T-helper 2 cell treated with Interferon-gamma antibody and Interleukin-4, amounts not matched to agents 5 μg/mL and 100 μg/mL, for 36 hours (primary cell): ENCODE data around the gene AIMP1.

ENCODE experiments used
- DNase-seq: peaks from one replicate; pipeline ENCODE4 v3.0.0; 2021; ENCODE audit warnings: low spot score
- H3K27ac Mint-ChIP-seq: one replicate; pipeline ENCODE4 v1.8.0; 2021; ENCODE audit warnings: mild to moderate bottlenecking, mixed read lengths
- H3K27me3 Mint-ChIP-seq: one replicate; pipeline ENCODE4 v1.8.0; 2021; ENCODE audit warnings: low read depth, mixed read lengths
- H3K36me3 Mint-ChIP-seq: one replicate; pipeline ENCODE4 v1.8.0; 2021; ENCODE audit warnings: low read depth, mixed read lengths
- H3K4me1 Mint-ChIP-seq: one replicate; pipeline ENCODE4 v1.8.0; 2021; ENCODE audit warnings: low read depth, mixed read lengths
- H3K4me3 Mint-ChIP-seq: one replicate; pipeline ENCODE4 v1.8.0; 2022; ENCODE audit warnings: mild to moderate bottlenecking, moderate library complexity, mixed read lengths
- H3K9me3 Mint-ChIP-seq: one replicate; pipeline ENCODE4 v1.8.0; 2021; ENCODE audit warnings: mixed read lengths

AIMP1 gene

DNA sequence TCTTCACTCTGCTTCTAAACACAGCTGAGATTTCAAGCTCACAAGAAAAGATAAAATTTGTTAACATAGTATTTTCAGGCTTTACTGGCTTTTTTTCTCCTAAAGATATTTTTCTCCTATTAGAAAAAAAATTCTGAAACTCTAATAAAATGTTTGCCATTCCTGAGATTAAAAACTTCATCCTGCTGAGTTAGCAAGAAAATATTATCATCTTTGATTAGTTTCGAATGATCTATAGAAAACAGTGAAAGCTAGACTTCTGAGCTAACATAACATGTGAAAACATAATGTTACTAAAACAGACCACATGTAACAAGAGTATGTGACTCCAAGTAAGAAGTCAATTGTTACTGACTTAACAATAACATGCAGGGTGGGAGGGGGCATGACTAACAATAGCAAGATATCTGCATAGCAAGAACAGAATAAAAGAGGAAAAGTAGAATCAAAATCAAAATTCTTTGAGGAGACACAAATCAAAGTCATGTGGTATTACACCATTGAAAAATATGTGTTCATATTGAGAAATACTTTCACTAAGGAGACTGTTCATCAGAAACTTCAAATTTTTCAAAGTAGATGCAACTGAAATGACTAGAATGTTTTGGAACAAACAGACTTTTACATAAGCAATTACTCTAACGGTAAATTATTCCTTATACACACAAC, 14.8 kb upstream of the AIMP1 start:
- Mint-ChIP-seq H3K27me3 (no peaks in the 10 kb centered on the region), H3K4me3 (no peak overlapping the region), H3K9me3 (no peaks in the 10 kb centered on the region), H3K27ac (no peak overlapping the region), H3K4me1 (peaks cover 7% of the 10 kb centered on the region), H3K36me3 (peaks cover 11% of the 10 kb centered on the region)
- DNase-seq: no peak

DNA sequence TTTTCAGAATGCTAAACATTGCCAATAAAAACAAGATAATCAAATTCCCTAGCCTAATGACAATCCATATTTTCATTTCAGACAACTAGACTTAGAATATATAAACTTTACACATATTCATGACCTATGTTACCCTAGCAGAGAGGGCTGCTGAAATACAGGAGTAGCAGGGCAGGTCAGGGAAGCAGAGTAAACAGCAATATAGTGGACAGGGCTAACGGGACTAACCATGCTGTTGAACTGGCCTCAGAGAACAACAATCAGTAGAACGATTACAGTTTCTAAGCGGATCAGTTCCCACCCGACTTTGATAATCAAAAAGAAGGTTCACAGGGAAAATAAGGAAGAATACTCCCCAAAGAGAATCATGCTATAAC, 14.3 kb upstream of the AIMP1 start:
- no peak for DNase-seq
- Mint-ChIP-seq H3K9me3 (no peaks in the 10 kb centered on the region), H3K27me3 (no peaks in the 10 kb centered on the region), H3K27ac (no peak overlapping the region), H3K4me1 (peaks cover 7% of the 10 kb centered on the region), H3K36me3 (peaks cover 13% of the 10 kb centered on the region), H3K4me3 (no peak overlapping the region)

DNA sequence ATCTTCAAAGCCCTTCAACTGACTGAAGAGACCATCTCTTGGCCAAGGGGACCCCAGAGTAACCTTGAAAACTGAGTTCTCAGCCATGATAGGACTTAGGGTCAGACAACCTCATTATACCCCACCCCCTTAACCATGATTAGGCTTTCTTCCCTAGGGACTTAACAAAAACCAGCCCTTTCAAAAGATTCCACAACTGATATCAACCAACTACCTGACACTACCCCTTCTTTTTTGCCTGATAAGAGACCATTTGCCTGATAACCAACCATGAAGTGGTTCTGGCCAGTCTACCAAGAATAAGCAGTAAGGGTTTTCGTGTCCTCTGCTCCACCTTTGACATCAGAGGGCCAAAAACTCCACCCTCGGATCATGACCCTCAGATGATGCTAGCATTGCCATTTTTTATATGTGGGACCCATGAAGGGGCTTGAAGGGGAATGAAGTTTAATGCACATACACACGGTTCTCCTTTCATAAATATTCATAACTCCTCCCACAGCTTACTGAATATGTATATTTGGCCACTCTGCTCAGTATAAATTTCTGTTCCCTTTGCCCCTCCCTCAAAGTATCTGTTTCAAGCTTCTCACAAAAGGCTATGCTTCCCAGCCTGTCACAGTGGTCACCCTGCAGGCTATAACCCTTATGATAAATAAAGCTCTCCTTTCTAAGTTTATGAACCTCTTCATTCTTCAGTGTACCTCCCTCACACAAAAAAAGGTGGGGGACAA, 12.6 kb upstream of the AIMP1 start:
- Mint-ChIP-seq H3K36me3 (peaks cover 14% of the 10 kb centered on the region), H3K27me3 (no peaks in the 10 kb centered on the region), H3K4me3 (no peak overlapping the region), H3K27ac (no peak overlapping the region), H3K9me3 (no peaks in the 10 kb centered on the region), H3K4me1 (peaks cover 5% of the 10 kb centered on the region)
- DNase-seq: no peak

DNA sequence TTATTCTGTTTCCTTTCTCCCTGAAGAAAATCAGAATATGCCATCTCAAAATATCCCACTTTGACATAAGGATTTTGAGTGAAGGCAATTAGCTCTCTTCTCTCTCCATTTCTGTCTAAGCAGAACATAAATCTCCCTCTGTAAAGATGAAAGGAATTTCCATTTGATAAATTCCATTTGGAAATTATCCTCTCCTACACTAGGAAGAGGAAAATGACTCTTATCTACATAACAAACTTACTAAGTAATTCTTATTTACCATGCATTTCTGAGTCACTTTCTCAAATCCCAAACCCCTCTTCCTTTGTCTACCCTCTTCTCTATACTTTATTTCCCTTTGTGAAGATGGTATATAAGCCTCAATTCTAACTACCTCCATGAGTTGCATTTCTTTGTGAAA, 11.7 kb upstream of the AIMP1 start:
- Mint-ChIP-seq H3K4me1 (peaks cover 5% of the 10 kb centered on the region), H3K4me3 (no peak overlapping the region)

DNA sequence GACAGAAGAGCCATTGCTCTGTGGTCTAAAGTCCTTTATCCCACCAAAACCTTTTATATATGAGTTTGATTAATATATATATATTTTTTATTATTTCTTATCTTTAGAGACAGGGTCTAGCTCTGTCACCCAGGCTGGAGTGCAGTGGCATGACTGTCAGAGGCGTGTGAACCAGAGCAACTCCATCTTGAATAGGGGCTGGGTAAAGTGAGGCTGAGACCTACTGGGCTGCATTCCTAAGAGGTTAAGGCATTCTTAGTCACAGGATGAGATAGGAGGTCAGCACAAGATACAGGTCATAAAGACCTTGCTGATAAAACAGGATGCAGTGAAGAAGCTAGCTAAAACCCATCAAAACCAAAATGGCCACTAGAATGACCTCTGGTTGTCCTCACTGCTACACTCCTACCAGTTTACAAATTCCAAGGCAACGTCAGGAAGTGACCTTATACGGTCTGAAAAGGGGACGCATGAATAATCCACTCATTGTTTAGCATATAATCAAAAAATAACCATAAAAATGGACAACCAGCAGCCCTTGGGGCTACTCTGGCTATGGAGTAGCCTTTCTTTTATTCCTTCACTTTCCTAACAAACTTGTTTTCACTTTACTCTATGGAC, 10.8 kb upstream of the AIMP1 start:
- H3K36me3 Mint-ChIP-seq: peaks cover 9% of the 10 kb centered on the region

More for the DNA sequence above, 11.7 kb upstream of the AIMP1 start:
- Mint-ChIP-seq H3K27ac (no peak overlapping the region), H3K9me3 (no peaks in the 10 kb centered on the region), H3K36me3 (peaks cover 14% of the 10 kb centered on the region), H3K27me3 (no peaks in the 10 kb centered on the region)
- no peak for DNase-seq

DNA sequence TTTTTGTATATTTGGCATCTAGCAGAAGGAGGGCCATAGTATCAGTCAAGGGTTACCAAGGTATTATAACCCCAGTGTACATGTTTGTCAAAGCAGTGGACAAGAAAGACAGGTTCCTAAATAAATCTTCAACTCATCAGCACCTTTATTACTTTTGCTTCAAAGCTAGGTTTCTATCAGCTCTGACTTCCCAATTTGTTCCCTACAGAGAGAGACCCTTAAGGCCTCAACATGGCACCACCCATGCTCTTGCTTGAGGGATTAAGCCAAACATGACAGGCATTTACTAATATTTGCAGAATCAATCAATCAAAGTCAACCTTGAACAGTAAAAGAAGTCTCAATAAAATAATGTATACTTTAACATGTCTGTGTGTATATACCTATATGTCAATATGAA, 9.8 kb upstream of the AIMP1 start:
- Mint-ChIP-seq H3K27me3 (no peaks in the 10 kb centered on the region), H3K27ac (no peak overlapping the region), H3K9me3 (no peaks in the 10 kb centered on the region), H3K36me3 (peaks cover 9% of the 10 kb centered on the region), H3K4me1 (peaks cover 5% of the 10 kb centered on the region), H3K4me3 (no peak overlapping the region)
- DNase-seq: no peak

More for the DNA sequence above, 10.8 kb upstream of the AIMP1 start:
- no peaks in the 10 kb centered on the region for H3K27me3 Mint-ChIP-seq
- H3K27ac Mint-ChIP-seq: no peak overlapping the region
- H3K4me1 Mint-ChIP-seq: peaks cover 5% of the 10 kb centered on the region
- H3K4me3 Mint-ChIP-seq: no peak overlapping the region
- H3K9me3 Mint-ChIP-seq: no peaks in the 10 kb centered on the region
- no peak for DNase-seq

DNA sequence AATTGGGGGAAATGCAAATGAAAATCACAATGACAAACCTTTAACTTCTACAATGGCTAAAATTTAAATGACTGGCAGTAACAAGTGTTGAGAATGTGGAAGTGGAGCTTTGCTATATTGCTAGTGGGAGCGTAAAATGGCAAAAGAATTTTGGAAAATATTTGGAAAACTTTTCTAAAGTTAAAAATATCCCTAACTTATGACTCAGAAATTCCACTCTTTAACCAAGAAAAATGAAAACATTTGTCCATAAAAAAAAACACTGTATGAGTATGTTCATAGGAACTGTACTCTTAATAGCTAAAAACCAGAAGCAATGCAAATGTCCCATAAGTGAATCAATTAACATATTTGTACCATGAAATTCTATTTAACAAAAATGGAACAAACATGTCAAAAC, 4.0 kb upstream of the AIMP1 start:
- peaks cover 13% of the 10 kb centered on the region for H3K4me1 Mint-ChIP-seq
- H3K27me3 Mint-ChIP-seq: no peaks in the 10 kb centered on the region
- H3K27ac Mint-ChIP-seq: no peak overlapping the region
- DNase-seq: no peak
- no peaks in the 10 kb centered on the region for H3K9me3 Mint-ChIP-seq
- H3K36me3 Mint-ChIP-seq: peaks cover 3% of the 10 kb centered on the region
- no peak overlapping the region for H3K4me3 Mint-ChIP-seq

DNA sequence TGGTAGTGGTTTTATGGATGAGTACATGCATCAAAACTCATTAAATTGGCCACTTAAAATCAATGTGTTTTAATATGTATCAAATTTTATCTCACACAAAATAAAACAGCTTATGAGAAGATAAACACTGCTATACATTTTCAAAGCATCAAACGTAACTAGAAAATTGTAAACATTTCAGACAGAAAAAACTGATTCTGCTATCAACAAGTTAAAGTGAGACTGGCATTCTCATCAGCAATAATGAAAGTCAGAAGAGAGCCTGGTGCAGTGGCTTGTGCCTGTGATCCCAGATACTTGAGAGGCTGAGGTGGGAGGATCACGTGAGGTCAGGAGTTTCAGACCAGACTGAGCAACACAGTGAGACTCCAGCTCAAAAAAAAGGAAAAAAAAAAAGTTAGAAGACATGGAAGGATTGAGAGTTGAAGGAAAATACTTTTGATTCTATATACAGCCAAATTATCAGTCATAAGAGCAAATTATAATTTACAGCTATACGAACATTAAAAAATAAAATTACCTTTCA, 3.3 kb upstream of the AIMP1 start:
- Mint-ChIP-seq H3K4me1 (peaks cover 13% of the 10 kb centered on the region), H3K36me3 (peaks cover 4% of the 10 kb centered on the region), H3K4me3 (no peak overlapping the region), H3K27ac (no peak overlapping the region), H3K27me3 (no peaks in the 10 kb centered on the region), H3K9me3 (no peaks in the 10 kb centered on the region)
- no peak for DNase-seq

DNA sequence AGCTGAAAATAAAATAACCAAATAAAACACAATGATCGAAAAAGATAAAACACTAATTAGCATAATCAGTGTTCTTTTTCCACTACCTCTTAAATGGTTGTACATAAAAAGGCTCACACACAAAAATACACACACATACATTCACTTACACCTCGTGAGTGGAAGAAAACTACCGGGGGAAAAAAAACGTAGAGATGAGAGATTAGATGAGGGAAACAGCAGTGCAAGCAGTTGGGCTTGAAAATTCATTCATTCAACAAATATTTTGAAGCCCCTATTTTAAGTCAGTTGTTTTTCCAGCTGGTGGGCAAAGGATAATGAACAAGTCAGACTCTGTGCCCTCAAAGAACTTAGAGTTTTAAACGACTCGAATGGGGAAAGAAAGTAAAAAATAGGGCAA, 1.4 kb upstream of the AIMP1 start:
- Mint-ChIP-seq H3K9me3 (no peaks in the 10 kb centered on the region), H3K27me3 (no peaks in the 10 kb centered on the region), H3K4me1 (peaks cover 25% of the 10 kb centered on the region), H3K4me3 (no peak overlapping the region), H3K27ac (no peak overlapping the region), H3K36me3 (peaks cover 3% of the 10 kb centered on the region)
- no peak for DNase-seq

DNA sequence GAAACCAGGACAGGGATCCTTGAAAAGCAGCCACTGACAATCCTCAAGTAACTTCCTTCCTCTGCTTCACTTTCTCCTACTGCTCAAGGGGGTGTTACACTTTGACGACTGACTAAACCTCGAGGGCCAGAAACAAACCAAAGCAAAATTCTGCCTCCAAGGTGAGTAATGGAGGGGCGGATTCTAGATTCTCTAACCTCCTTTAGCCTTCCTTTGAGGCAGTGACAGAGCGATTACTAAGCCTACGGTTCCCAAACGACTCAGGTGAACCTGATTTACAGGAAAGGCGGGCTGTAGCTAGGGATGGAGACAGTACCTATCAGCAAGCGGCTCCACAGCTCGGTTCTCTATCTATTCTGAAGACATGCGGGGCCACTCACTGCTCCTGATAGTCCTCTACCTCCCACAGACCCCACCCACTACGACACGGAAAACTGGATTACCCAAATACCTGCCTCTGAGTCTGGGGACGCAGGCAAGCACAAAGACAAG, 828 bp upstream of the AIMP1 start:
- Mint-ChIP-seq H3K4me1 (peaks cover 27% of the 10 kb centered on the region), H3K4me3 (no peak overlapping the region), H3K27me3 (no peaks in the 10 kb centered on the region), H3K27ac (no peak overlapping the region), H3K36me3 (peaks cover 9% of the 10 kb centered on the region), H3K9me3 (no peaks in the 10 kb centered on the region)
- peak; percentile 45 for DNase-seq

DNA sequence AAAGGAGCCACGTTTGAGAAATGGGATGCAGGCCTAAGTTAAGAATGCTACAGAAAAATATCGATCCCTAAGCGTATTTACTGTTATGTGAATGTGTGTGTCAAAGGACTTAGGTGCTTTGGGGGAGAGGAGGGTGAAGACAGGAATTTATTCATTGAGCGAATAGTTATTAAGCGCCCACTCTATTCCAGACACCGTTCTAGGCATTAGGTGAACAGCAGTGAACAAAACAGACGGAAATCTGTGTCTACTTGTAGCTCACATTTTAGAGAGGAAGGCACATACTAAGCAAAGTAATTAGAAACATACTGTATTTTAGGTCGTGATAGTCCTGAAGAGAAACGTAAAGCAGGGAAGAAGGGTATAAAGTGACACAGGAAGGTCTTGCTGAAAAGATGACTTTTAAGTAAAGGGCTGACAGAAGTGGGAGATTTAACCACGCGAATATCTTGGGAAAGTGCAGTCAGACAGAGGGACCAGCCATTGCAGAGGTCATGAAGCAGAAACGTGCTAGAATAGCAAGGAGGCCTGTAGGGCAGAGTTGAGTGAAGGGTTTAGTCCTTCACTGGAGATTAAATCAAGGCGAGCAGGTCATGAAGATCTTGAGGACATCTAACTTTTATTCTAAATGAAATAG, 541 bp downstream of the AIMP1 start:
- Mint-ChIP-seq H3K27me3 (no peaks in the 10 kb centered on the region), H3K36me3 (peaks cover 18% of the 10 kb centered on the region), H3K9me3 (no peaks in the 10 kb centered on the region), H3K4me3 (no peak overlapping the region), H3K4me1 (peaks cover 27% of the 10 kb centered on the region), H3K27ac (no peak overlapping the region)
- DNase-seq: no peak

DNA sequence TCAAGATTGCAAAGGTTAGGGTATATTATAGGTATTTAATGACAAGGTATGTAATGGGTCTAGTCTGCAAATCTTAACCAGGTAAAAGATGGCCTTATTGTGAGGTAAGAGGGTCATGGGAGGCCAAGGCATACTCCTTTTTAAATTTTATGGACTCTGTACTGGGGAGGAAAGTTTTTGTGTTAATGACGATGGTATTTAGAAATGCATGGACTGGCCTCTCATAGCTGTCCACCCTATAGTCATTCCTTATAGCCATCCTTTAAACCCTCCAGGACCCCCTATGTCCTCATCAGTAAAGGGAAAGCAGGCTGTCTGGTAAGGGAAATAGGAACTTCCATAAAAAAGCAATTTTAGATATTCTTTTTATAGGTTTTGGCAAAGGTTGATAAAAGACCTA, 1.5 kb downstream of the AIMP1 start:
- Mint-ChIP-seq H3K36me3 (peaks cover 20% of the 10 kb centered on the region), H3K4me3 (no peak overlapping the region), H3K4me1 (peaks cover 32% of the 10 kb centered on the region), H3K27me3 (no peaks in the 10 kb centered on the region), H3K27ac (no peak overlapping the region), H3K9me3 (no peaks in the 10 kb centered on the region)
- no peak for DNase-seq

DNA sequence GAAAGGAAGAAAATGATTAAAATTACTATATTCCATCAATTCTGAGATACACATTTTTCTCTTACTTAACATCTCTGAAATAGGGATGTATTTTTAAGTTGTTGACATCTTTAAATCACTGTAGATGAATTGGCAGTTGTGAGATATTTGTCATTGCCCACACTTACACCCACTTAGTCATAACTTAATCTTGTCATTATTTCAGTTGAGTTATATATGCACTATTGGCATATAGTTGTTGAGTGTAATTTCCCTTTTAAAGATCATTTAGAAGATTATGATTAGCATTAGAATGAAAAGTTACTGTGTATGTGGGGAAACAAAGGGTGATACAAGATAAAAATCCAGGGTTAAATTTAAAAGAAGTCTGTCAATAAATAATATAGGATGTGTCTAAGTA, 2.2 kb downstream of the AIMP1 start:
- peak overlapping the region; percentile 2 for H3K4me3 Mint-ChIP-seq
- H3K9me3 Mint-ChIP-seq: no peaks in the 10 kb centered on the region
- H3K27me3 Mint-ChIP-seq: no peaks in the 10 kb centered on the region
- peaks cover 20% of the 10 kb centered on the region for H3K36me3 Mint-ChIP-seq
- H3K27ac Mint-ChIP-seq: no peak overlapping the region
- H3K4me1 Mint-ChIP-seq: peaks cover 34% of the 10 kb centered on the region
- DNase-seq: no peak

DNA sequence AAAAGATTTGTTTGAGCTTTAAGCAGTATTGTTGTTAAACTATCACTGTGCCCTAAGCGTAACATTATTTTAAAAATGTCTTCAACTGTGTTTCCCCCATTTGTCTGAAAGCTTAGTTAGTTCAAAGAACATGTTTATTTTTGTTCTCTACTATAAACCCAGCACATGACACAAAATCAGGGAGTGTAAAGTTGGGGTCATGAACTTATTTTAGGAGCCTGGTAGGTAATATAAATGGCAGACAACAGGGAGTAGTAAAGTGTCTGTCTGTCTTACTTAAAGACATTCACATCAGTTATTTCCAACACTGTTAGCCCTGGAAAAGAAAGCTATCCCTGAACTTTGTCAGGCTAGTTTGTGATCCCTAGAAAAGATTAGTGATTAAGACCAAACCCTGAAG, 3.9 kb downstream of the AIMP1 start:
- DNase-seq: no peak
- Mint-ChIP-seq H3K4me1 (peaks cover 25% of the 10 kb centered on the region), H3K9me3 (no peaks in the 10 kb centered on the region), H3K27ac (no peak overlapping the region), H3K36me3 (peaks cover 21% of the 10 kb centered on the region), H3K27me3 (no peaks in the 10 kb centered on the region), H3K4me3 (no peak overlapping the region)
